Testis (tissue), 3 donors: ENCODE measurements around the gene GMCL2. TPM values are rescaled to one million over a fixed set of nuclear protein-coding genes. Genes with fewer than 3 reads are reported as not detected.

Source experiments
- DNase-seq: peaks from one replicate; pipeline ENCODE4 v3.0.0-alpha.2; 2019
- H3K27ac ChIP-seq, 2 donors: fragments of 200-600 bp; sonication (generic); one replicate each; pipeline ENCODE4 v1.5.1; 2019
- H3K27me3 ChIP-seq: fragments of 200-600 bp; sonication (generic); one replicate; pipeline ENCODE4 v1.5.1; 2019
- H3K36me3 ChIP-seq: fragments of 200-600 bp; sonication (generic); one replicate; pipeline ENCODE4 v1.5.1; 2017; ENCODE audit warnings: low read depth; ENCODE audit errors: missing control alignments
- H3K4me1 ChIP-seq: fragments of 200-600 bp; sonication (generic); one replicate; pipeline ENCODE4 v1.5.1; 2019
- H3K4me3 ChIP-seq, 2 donors: fragments of 200-600 bp; sonication (generic); one replicate each; pipeline ENCODE4 v1.5.1; 2017 to 2019
- H3K9me3 ChIP-seq: fragments of 200-600 bp; sonication (generic); one replicate; pipeline ENCODE4 v1.5.1; 2017
- POLR2A ChIP-seq: fragments of 450-650 bp; IDR thresholded peaks from one replicate; pipeline ENCODE4 v1.6.1; 2017; ENCODE audit warnings: antibody characterized with exemption, mild to moderate bottlenecking, moderate library complexity
- WGBS, 2 donors: methylation state at CpG; one replicate each; pipeline ENCODE4 v1.1.5; 2018; 5-methylcytosine and 5-hydroxymethylcytosine counted together
- intact Hi-C: fragments of 100-400 bp; cut with DNase I; formaldehyde crosslinking; loops from one replicate; pipeline ENCODE4 v1.15.1; 2023; ENCODE audit warnings: low total_unique reads
- polyA plus RNA-seq: library from polyadenylated mRNA; stranded (reverse); fragments of 350-450 nt; fragmentation: Illumina TruSeq; extraction: RNeasy Lipid Tissue Mini Kit (QIAGEN cat#74804); gene quantifications from one replicate; pipeline ENCODE4 v1.2.3, GENCODE V29; 2014; ENCODE audit warnings: low read depth, low replicate concordance; ENCODE audit not compliant: insufficient read depth
- total RNA-seq, 2 donors: library from RNA; depleted of rRNA; stranded (reverse); fragments of >200 nt; gene quantifications; one replicate each; pipeline ENCODE4 v1.2.3, GENCODE V29; 2016
- TF ChIP-seq, protein P1 (sequence below), 3 experiments: fragments of 450-650 bp in 2 of 3; fragments of 200-600 bp in 1 of 3; sonication (generic) in 1 of 3; IDR thresholded peaks; one replicate each; pipeline ENCODE4 v1.5.1; 2016 to 2019; ENCODE audit warnings: antibody characterized with exemption in 3 of 3, mild to moderate bottlenecking in 2 of 3, moderate library complexity in 1 of 3

The GMCL2 gene
- total and polyA plus RNA-seq, 3 donors from 2014 or later, result 9.8 to 53.5 (median 11.0) TPM

DNA sequence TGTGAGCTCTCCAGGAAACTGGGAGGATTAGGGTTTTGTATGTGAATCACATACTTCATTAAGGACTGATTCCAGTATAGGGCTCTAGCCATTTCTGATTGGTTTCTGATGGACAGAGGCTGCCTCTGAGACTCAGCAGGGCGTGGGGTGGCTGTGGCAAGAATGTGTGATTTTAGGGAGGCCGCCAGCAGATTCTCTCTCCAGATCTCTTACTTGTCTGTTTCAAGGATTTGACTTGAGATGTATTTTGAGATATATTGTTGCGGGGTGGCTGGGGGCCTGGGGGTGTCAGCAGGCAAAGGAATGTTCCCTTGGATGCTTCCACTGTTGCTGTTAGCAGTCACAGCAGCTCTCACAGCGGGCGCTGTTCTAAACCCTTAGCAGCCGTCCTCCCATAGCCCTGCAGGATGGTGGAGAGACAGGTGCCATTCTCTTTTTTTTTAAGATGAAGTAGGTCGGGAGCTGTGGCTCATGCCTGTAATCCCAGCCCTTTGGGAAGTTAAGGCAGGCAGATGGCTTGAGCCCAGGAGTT lies 9.2 kb upstream of the GMCL2 start:
- 88 to 89% methylated on average over 7 of the region's 7 CpGs for WGBS, 2 donors
- Histone ChIP-seq H3K36me3 (no peaks in the 10 kb centered on the region), H3K4me3 (no peak overlapping the region), H3K27ac (no peak overlapping the region), H3K9me3 (no peaks in the 10 kb centered on the region), H3K27me3 (no peaks in the 10 kb centered on the region), H3K4me1 (no peaks in the 10 kb centered on the region)
- intact Hi-C loops, result no loop called here
- DNase-seq, result no peak
- TF ChIP-seq, protein P1, sequence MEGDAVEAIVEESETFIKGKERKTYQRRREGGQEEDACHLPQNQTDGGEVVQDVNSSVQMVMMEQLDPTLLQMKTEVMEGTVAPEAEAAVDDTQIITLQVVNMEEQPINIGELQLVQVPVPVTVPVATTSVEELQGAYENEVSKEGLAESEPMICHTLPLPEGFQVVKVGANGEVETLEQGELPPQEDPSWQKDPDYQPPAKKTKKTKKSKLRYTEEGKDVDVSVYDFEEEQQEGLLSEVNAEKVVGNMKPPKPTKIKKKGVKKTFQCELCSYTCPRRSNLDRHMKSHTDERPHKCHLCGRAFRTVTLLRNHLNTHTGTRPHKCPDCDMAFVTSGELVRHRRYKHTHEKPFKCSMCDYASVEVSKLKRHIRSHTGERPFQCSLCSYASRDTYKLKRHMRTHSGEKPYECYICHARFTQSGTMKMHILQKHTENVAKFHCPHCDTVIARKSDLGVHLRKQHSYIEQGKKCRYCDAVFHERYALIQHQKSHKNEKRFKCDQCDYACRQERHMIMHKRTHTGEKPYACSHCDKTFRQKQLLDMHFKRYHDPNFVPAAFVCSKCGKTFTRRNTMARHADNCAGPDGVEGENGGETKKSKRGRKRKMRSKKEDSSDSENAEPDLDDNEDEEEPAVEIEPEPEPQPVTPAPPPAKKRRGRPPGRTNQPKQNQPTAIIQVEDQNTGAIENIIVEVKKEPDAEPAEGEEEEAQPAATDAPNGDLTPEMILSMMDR (IDR thresholded peaks at IDR 0.05), result no peak
- TF ChIP-seq POLR2A, result no peak

GRCh38 chr5:178194026-178194425 lies 6.9 kb upstream of the GMCL2 start:
- Histone ChIP-seq H3K4me1 (no peaks in the 10 kb centered on the region), H3K9me3 (no peaks in the 10 kb centered on the region), H3K36me3 (no peaks in the 10 kb centered on the region), H3K27me3 (no peaks in the 10 kb centered on the region), H3K4me3 (no peak overlapping the region), H3K27ac (no peak overlapping the region)
- no peak for DNase-seq
- WGBS, 2 donors, result 52 to 58% methylated on average over 6 to 7 of the region's 7 CpGs
- no peak for TF ChIP-seq POLR2A
- TF ChIP-seq, protein P1 (IDR thresholded peaks at IDR 0.05), result no peak
- intact Hi-C loops, result no loop called here

- no peak for DNase-seq
- Histone ChIP-seq H3K36me3 (no peaks in the 10 kb centered on the region), H3K27me3 (no peaks in the 10 kb centered on the region), H3K4me3 (no peak overlapping the region), H3K4me1 (no peaks in the 10 kb centered on the region), H3K27ac (no peak overlapping the region), H3K9me3 (no peaks in the 10 kb centered on the region)
- 77 to 84% methylated on average over 8 of the region's 8 CpGs for WGBS, 2 donors
- intact Hi-C loops, result no loop called here
- TF ChIP-seq, protein P1 (IDR thresholded peaks at IDR 0.05), result no peak
- no peak for TF ChIP-seq POLR2A
Observed at GRCh38 chr5:178193251-178193809, 6.2 kb upstream of the GMCL2 start.

GRCh38 chr5:178192787-178193186 lies 5.6 kb upstream of the GMCL2 start:
- DNase-seq, result no peak
- no peak for TF ChIP-seq POLR2A
- TF ChIP-seq, protein P1 (IDR thresholded peaks at IDR 0.05), result no peak
- Histone ChIP-seq H3K27ac (no peak overlapping the region), H3K9me3 (no peaks in the 10 kb centered on the region), H3K4me1 (no peaks in the 10 kb centered on the region), H3K36me3 (no peaks in the 10 kb centered on the region), H3K4me3 (no peak overlapping the region), H3K27me3 (no peaks in the 10 kb centered on the region)
- WGBS, 2 donors, result 90 to 91% methylated on average over 7 of the region's 7 CpGs
- intact Hi-C loops, result no loop called here

DNA sequence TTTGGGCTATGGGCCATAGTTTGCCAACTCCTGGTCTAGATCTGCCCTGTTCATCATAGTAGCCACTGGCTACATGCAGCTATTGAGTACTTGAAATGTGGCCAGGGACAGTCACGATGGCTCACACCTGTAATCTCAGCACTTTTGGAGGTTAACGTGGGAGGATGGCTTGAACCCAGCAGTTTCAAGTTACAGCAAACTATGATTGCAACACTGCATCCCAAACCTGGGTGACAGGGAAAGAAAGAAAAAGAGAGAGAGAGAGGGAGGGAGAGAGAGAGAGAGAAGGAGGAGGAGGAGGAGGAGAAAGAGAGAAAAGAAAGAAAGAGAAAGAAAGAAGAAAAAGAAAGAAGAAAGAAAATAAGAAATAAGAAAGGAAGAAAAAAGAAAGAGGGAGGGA lies 5.1 kb upstream of the GMCL2 start:
- Histone ChIP-seq H3K36me3 (no peaks in the 10 kb centered on the region), H3K9me3 (no peaks in the 10 kb centered on the region), H3K4me1 (no peaks in the 10 kb centered on the region), H3K27ac (no peak overlapping the region), H3K4me3 (no peak overlapping the region), H3K27me3 (no peaks in the 10 kb centered on the region)
- no peak for TF ChIP-seq POLR2A
- intact Hi-C loops, result no loop called here
- DNase-seq, result no peak
- 39 to 52% methylated on average over 2 of the region's 2 CpGs for WGBS, 2 donors
